Suprapubic skin (tissue), 4 donors: ENCODE measurements around the gene TUBA1A. TPM values are rescaled to one million over a fixed set of nuclear protein-coding genes. Genes with fewer than 3 reads are reported as not detected.
"Not testable (repeated sequence)": the region's sequence is repeated elsewhere in the genome, so short reads cannot be mapped to it uniquely, and the experiment has no call there.

Source experiments
- DNase-seq, 2 donors: peaks; one replicate each; pipeline ENCODE4 v3.0.0-alpha.2; 2019; ENCODE audit warnings: low spot score in 2 of 2
- H3K27ac ChIP-seq: fragments of 200-600 bp; sonication (generic); one replicate; pipeline ENCODE4 v1.5.1; 2019
- H3K27me3 ChIP-seq: fragments of 200-600 bp; sonication (generic); one replicate; pipeline ENCODE4 v1.5.1; 2019
- H3K36me3 ChIP-seq: fragments of 200-600 bp; sonication (generic); one replicate; pipeline ENCODE4 v1.5.1; 2019
- H3K4me1 ChIP-seq: fragments of 200-600 bp; sonication (generic); one replicate; pipeline ENCODE4 v1.5.1; 2019
- H3K4me3 ChIP-seq: fragments of 200-600 bp; sonication (generic); one replicate; pipeline ENCODE4 v1.5.1; 2019; ENCODE audit warnings: mild to moderate bottlenecking
- H3K9me3 ChIP-seq: fragments of 200-600 bp; sonication (generic); one replicate; pipeline ENCODE4 v1.5.1; 2019
- EP300 ChIP-seq: sonication (generic); formaldehyde crosslinking; IDR thresholded peaks from one replicate; pipeline ENCODE4 v1.6.1; 2017; ENCODE audit warnings: antibody characterized with exemption
- POLR2A ChIP-seq, 2 donors: fragments of 450-650 bp; IDR thresholded peaks; one replicate each; pipeline ENCODE4 v1.6.1; 2017; ENCODE audit warnings: antibody characterized with exemption in 2 of 2, mild to moderate bottlenecking in 2 of 2, moderate library complexity in 2 of 2
- POLR2AphosphoS5 ChIP-seq, 3 donors: sonication (generic); formaldehyde crosslinking; IDR thresholded peaks; one replicate each; pipeline ENCODE4 v1.6.1; 2017; ENCODE audit warnings: antibody characterized with exemption in 3 of 3
- WGBS: methylation state at CpG from one replicate; pipeline ENCODE4 v1.1.5; 2018; 5-methylcytosine and 5-hydroxymethylcytosine counted together
- total RNA-seq, 4 donors: library from RNA; depleted of rRNA; stranded (reverse); fragments of >200 nt; gene quantifications; one replicate each; pipeline ENCODE4 v1.1.0, GENCODE V29; 2016
- TF ChIP-seq, protein P1 (sequence below), 2 donors: fragments of 200-600 bp in 1 of 2; fragments of 450-650 bp in 1 of 2; sonication (generic) in 1 of 2; IDR thresholded peaks; one replicate each; pipeline ENCODE4 v1.5.1; 2016 to 2019; ENCODE audit warnings: antibody characterized with exemption in 2 of 2, mild to moderate bottlenecking in 1 of 2, moderate library complexity in 1 of 2

Gene TUBA1A
- total RNA-seq, 4 donors from 2014 or later, result 70.0 to 251 (median 181) TPM

DNA sequence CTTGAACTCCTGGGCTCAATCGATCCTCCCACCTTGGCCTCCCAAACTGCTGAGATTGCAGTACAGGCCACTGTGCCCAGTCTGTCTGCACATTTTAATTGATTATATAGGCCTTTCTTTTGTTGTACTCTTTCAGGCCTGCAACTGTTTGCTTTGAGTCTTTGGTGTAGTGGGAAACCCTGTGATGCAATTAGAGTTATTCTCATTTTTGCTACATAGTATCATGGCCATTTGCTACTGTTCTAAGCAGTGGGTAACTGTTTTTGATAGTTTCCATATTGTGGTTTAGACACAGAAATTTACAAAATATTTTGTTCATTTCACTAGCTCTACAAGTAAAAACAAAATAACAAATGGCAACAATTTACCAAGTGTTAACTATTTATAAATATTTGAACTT lies 51.4 kb downstream of the TUBA1A start:
- H3K4me3 ChIP-seq, result no peak overlapping the region
- H3K27me3 ChIP-seq, result no peaks in the 10 kb centered on the region
- peaks cover 12% of the 10 kb centered on the region for H3K4me1 ChIP-seq
- H3K27ac ChIP-seq, result no peak overlapping the region
- H3K36me3 ChIP-seq, result no peaks in the 10 kb centered on the region
- DNase-seq, result no peak
- TF ChIP-seq POLR2A (IDR thresholded peaks at IDR 0.05) (no peak), POLR2AphosphoS5 (IDR thresholded peaks at IDR 0.05) (no peak), EP300 (no peak)
- TF ChIP-seq, protein P1, sequence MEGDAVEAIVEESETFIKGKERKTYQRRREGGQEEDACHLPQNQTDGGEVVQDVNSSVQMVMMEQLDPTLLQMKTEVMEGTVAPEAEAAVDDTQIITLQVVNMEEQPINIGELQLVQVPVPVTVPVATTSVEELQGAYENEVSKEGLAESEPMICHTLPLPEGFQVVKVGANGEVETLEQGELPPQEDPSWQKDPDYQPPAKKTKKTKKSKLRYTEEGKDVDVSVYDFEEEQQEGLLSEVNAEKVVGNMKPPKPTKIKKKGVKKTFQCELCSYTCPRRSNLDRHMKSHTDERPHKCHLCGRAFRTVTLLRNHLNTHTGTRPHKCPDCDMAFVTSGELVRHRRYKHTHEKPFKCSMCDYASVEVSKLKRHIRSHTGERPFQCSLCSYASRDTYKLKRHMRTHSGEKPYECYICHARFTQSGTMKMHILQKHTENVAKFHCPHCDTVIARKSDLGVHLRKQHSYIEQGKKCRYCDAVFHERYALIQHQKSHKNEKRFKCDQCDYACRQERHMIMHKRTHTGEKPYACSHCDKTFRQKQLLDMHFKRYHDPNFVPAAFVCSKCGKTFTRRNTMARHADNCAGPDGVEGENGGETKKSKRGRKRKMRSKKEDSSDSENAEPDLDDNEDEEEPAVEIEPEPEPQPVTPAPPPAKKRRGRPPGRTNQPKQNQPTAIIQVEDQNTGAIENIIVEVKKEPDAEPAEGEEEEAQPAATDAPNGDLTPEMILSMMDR (IDR thresholded peaks at IDR 0.05), result no peak
- H3K9me3 ChIP-seq, result no peaks in the 10 kb centered on the region
- WGBS, result 89% methylated on average over 1 of the region's 1 CpG

DNA sequence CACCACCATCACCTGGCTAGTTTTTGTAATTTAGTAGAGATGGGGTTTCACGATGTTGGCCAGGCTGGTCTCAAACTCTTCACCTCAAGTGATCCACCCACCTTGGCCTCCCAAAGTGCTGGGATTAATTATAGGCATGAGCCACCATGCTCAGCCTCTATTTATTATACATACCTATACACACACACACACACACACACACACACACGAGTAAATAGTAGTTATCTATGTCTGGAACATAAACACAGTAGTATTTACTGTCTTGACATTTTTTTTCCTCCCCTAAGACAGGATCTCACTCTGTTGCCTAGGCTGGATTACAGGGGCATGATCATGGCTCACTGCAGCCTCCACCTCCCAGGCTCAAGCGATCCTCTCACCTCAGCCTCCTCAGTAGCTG lies 51.9 kb downstream of the TUBA1A start:
- not testable (repeated sequence) for H3K9me3 ChIP-seq, H3K27ac ChIP-seq, H3K36me3 ChIP-seq, DNase-seq, H3K27me3 ChIP-seq, H3K4me3 ChIP-seq
- peaks cover 17% of the 10 kb centered on the region for H3K4me1 ChIP-seq
- WGBS, result 86% methylated on average over 3 of the region's 3 CpGs

Other genes starting within 250 kb of the TUBA1A start
- 10 to 100 TPM; 78.3 to 98.7 (median 87.7) TPM for gene ARF3, start 231.6 kb downstream of the TUBA1A start, total RNA-seq
- gene WNT10B, start 217.3 kb downstream of the TUBA1A start, total RNA-seq, result 1 to 10 TPM in 2 of 4 donors, under 1 TPM in 2; 0.64 to 4.3 (median 1.4) TPM
- gene WNT1, start 210.8 kb downstream of the TUBA1A start, total RNA-seq, result not detected
- gene DDN, start 189.7 kb downstream of the TUBA1A start, total RNA-seq, result under 1 TPM in 3 of 4 donors, not detected in 1; 0.23 to 0.45 (median 0.24) TPM
- gene PRKAG1, start 170.3 kb downstream of the TUBA1A start, total RNA-seq, result 10 to 100 TPM; 40.0 to 61.4 (median 49.6) TPM
- gene KMT2D, start 128.3 kb downstream of the TUBA1A start, total RNA-seq, result 100 to 1,000 TPM in 2 of 4 donors, 10 to 100 TPM in 2; 88.1 to 121 (median 104) TPM
- gene RHEBL1, start 119.1 kb downstream of the TUBA1A start, total RNA-seq, result 1 to 10 TPM; 1.1 to 3.6 (median 1.6) TPM
- gene DHH, start 94.3 kb downstream of the TUBA1A start, total RNA-seq, result under 1 TPM; 0.15 to 0.47 (median 0.42) TPM
- 100 to 1,000 TPM in 1 of 4 donors, 10 to 100 TPM in 3; 25.3 to 152 (median 62.3) TPM for gene LMBR1L, start 78.2 kb downstream of the TUBA1A start, total RNA-seq
- 100 to 1,000 TPM; 240 to 523 (median 441) TPM for gene TUBA1B, start 57.7 kb downstream of the TUBA1A start, total RNA-seq
- gene TUBA1C, start 76.0 kb upstream of the TUBA1A start, total RNA-seq, result 100 to 1,000 TPM; 115 to 747 (median 609) TPM
- 1 to 10 TPM in 2 of 4 donors, not detected in 2; 1.1 to 1.5 TPM for gene PRPH, start 106.1 kb upstream of the TUBA1A start, total RNA-seq
- gene TROAP, start 134.2 kb upstream of the TUBA1A start, total RNA-seq, result 10 to 100 TPM in 1 of 4 donors, 1 to 10 TPM in 3; 4.0 to 14.6 (median 5.9) TPM
- 1 to 10 TPM in 2 of 4 donors, under 1 TPM in 1, not detected in 1; 0.73 to 1.2 (median 1.1) TPM for gene C1QL4, start 148.1 kb upstream of the TUBA1A start, total RNA-seq
- gene DNAJC22, start 157.8 kb upstream of the TUBA1A start, total RNA-seq, result 1 to 10 TPM in 2 of 4 donors, under 1 TPM in 2; 0.62 to 2.2 (median 1.1) TPM
- gene SPATS2, start 178.4 kb upstream of the TUBA1A start, total RNA-seq, result 10 to 100 TPM; 22.7 to 42.6 (median 27.2) TPM